Measurements from ENCODE around the gene DNAJC13. TPM values are rescaled to one million over a fixed set of nuclear protein-coding genes. Genes with fewer than 3 reads are reported as not detected.

The DNAJC13 gene
- total RNA-seq, 1 experiment from 2014 or later, result 18.1 TPM

DNA sequence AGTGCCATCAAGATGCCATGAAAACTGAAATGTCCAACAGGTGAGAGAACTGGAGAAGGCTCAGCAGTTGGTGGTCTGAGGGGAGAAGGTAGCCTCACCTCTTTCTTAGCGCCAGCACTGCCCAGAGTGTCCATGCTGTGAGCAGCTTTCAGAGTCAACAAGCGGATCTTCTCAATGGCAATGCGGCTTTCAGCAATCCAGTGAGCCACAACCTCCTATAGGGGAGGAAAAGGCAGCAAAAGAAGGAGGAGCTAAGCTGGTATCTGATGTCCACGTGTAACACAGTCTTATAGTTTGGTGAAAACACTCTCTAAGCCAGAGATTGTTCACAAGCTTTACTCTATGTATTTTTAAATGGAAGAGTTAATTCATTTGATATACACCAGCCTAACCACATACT, 143.7 kb downstream of the DNAJC13 start:
- Histone ChIP-seq H3K14ac (ENCODE audit: insufficient read depth, low read length) (no peak overlapping the region), H2BK20ac (ENCODE audit: low read depth, low read length, poor library complexity, severe bottlenecking) (no peak overlapping the region), H2BK12ac (ENCODE audit: insufficient read length, low read depth, low read length) (no peak overlapping the region), H3K23ac (ENCODE audit: insufficient read length, low read depth, low read length) (no peak overlapping the region), H3K4me2 (ENCODE audit: insufficient read depth, insufficient read length, low read length) (no peak overlapping the region), H3K23me2 (ENCODE audit: insufficient read length, low read depth, low read length, poor library complexity, severe bottlenecking) (no peaks in the 10 kb centered on the region), H4K5ac (ENCODE audit: insufficient read length, low read depth, low read length) (no peak overlapping the region), H3K79me1 (ENCODE audit: insufficient read depth, low read depth, low read length, poor library complexity, severe bottlenecking) (no peaks in the 10 kb centered on the region), H4K8ac (replicated peaks; ENCODE audit: insufficient read length, low read depth, low read length) (no peak overlapping the region), H3K9ac (ENCODE audit: extremely low read depth, insufficient read length, low read length) (no peak overlapping the region), H2AFZ (ENCODE audit: low read length) (no peak overlapping the region), H2AK5ac (ENCODE audit: insufficient read length, low read length) (no peak overlapping the region), H3K4ac (ENCODE audit: low read depth, low read length) (no peak overlapping the region), H3K27ac (ENCODE audit: insufficient read length, low read depth, low read length) (no peak overlapping the region), H3K56ac (ENCODE audit: insufficient read length, low read depth, low read length) (no peak overlapping the region), H4K20me1 (ENCODE audit: control insufficient read depth, insufficient read depth, insufficient read length) (no peaks in the 10 kb centered on the region), H3K18ac (ENCODE audit: insufficient read length, low read depth, low read length) (no peak overlapping the region), H4K91ac (ENCODE audit: insufficient read length, low read depth, low read length) (no peak overlapping the region), H3K9me3 (ENCODE audit: control insufficient read depth, low read depth, low read length) (no peaks in the 10 kb centered on the region), H3K27me3 (ENCODE audit: insufficient read depth, low read length) (no peaks in the 10 kb centered on the region), H2BK15ac (ENCODE audit: low read depth, low read length) (no peak overlapping the region), H2BK120ac (ENCODE audit: low read depth, low read length, poor library complexity, severe bottlenecking) (no peak overlapping the region), H3K79me2 (ENCODE audit: insufficient read depth, low read length) (no peaks in the 10 kb centered on the region), H3T11ph (ENCODE audit: low read length) (no peak overlapping the region), H3K4me1 (ENCODE audit: insufficient read depth, low read length) (no peaks in the 10 kb centered on the region), H2BK5ac (ENCODE audit: insufficient read length, low read length) (no peak overlapping the region)
- TF ChIP-seq, protein P1, sequence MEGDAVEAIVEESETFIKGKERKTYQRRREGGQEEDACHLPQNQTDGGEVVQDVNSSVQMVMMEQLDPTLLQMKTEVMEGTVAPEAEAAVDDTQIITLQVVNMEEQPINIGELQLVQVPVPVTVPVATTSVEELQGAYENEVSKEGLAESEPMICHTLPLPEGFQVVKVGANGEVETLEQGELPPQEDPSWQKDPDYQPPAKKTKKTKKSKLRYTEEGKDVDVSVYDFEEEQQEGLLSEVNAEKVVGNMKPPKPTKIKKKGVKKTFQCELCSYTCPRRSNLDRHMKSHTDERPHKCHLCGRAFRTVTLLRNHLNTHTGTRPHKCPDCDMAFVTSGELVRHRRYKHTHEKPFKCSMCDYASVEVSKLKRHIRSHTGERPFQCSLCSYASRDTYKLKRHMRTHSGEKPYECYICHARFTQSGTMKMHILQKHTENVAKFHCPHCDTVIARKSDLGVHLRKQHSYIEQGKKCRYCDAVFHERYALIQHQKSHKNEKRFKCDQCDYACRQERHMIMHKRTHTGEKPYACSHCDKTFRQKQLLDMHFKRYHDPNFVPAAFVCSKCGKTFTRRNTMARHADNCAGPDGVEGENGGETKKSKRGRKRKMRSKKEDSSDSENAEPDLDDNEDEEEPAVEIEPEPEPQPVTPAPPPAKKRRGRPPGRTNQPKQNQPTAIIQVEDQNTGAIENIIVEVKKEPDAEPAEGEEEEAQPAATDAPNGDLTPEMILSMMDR (conservative IDR thresholded peaks at IDR 0.05), result no peak
- no peak overlapping the region for H3K27ac Mint-ChIP-seq
- H3K4me3 Mint-ChIP-seq, result no peak overlapping the region
- DNase-seq, result no peak
- H3K9me3 Mint-ChIP-seq, result no peaks in the 10 kb centered on the region; a peak in 1 of 5 replicates
- H3K4me1 Mint-ChIP-seq, result peaks cover 10 to 23% of the 10 kb centered on the region in 2 experiments; a peak in 3 of 4 replicates
- no peaks in the 10 kb centered on the region for H3K27me3 Mint-ChIP-seq (ENCODE audit: low read depth)
- WGBS (ENCODE audit: extremely low coverage, insufficient read length, low lambda C conversion rate), result no CpG with 5 or more reads among the region's 4 CpGs
- H3K36me3 Mint-ChIP-seq (ENCODE audit: insufficient read depth in 1 of 3, low read depth in 3 of 3), result peaks cover 0 to 10% (median 7%) of the 10 kb centered on the region in 3 experiments; a peak in 6 of 7 replicates
